ENCODE results near the gene BRD3OS.

DNA sequence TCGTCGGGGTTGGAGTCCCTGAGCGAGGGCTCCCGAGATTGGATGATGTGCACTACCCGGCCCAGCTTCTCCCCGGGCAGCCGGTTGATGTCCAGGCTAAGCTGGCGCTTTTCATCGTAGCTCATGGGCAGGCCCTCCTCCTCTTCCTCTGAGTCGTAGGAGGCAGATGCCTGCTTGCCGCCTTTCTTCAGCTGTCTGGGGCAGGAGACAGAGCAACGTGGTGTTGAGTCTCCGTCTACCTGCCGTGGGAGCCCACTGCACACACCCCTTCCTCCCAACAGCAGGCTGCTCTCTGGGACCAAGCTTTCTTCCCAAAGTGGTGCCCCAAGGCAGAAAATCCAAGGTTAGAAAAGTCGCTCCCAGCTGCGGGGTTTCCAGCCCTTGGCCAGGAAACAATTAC is 10.8 kb downstream of the BRD3OS start:
- TF ChIP-seq, protein P1, sequence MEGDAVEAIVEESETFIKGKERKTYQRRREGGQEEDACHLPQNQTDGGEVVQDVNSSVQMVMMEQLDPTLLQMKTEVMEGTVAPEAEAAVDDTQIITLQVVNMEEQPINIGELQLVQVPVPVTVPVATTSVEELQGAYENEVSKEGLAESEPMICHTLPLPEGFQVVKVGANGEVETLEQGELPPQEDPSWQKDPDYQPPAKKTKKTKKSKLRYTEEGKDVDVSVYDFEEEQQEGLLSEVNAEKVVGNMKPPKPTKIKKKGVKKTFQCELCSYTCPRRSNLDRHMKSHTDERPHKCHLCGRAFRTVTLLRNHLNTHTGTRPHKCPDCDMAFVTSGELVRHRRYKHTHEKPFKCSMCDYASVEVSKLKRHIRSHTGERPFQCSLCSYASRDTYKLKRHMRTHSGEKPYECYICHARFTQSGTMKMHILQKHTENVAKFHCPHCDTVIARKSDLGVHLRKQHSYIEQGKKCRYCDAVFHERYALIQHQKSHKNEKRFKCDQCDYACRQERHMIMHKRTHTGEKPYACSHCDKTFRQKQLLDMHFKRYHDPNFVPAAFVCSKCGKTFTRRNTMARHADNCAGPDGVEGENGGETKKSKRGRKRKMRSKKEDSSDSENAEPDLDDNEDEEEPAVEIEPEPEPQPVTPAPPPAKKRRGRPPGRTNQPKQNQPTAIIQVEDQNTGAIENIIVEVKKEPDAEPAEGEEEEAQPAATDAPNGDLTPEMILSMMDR (IDR thresholded peaks at IDR 0.05 in 4 of 5, conservative IDR thresholded peaks at IDR 0.05 in 1 of 5), result no peak
- no peak for TF ChIP-seq POLR2A (IDR thresholded peaks at IDR 0.05)

Measured in gastrocnemius medialis (tissue), 4 donors.